ENCODE results near the gene MYL10. TPM values are rescaled to one million over a fixed set of nuclear protein-coding genes. Genes with fewer than 3 reads are reported as not detected.

MYL10 gene
- total RNA-seq, 1 experiment from 2014 or later: 0.30 TPM

- CTCF ChIA-PET: no interaction called here
- no peak for DNase-seq (ENCODE audit: low spot score)
- POLR2A ChIA-PET (ENCODE audit: low non-redundant PET): no interaction called here
- Histone ChIP-seq H3K4me3 (ENCODE audit: low read depth, low read length, poor library complexity, severe bottlenecking) (no peak overlapping the region), H3K27me3 (replicated peaks; ENCODE audit: insufficient read depth, low read depth, low read length, poor library complexity) (no peaks in the 10 kb centered on the region), H3K27ac (ENCODE audit: low read depth, low read length, poor library complexity, severe bottlenecking) (no peak overlapping the region), H3K9me3 (ENCODE audit: low read depth, low read length, poor library complexity, severe bottlenecking) (no peaks in the 10 kb centered on the region), H3K36me3 (ENCODE audit: insufficient read depth, low read length, poor library complexity, severe bottlenecking) (no peaks in the 10 kb centered on the region), H3K4me1 (ENCODE audit: insufficient read depth, low read length, poor library complexity, severe bottlenecking) (peaks cover 11% of the 10 kb centered on the region)
- no TSS peak for BruUV-seq (replicated peaks)
- TF ChIP-seq CTCF (conservative IDR thresholded peaks at IDR 0.05; ENCODE audit: low read depth, low read length): no peak
- no peak for TF ChIP-seq EZH2 (IDR thresholded peaks at IDR 0.05; ENCODE audit: borderline replicate concordance, low read depth, low read length, poor library complexity, severe bottlenecking)
- intact Hi-C loops (cut with micrococcal nuclease; ENCODE audit: unreplicated experiment): no loop called here
Measured at GRCh38 chr7:101591504-101591903, 37.6 kb downstream of the MYL10 start.

GRCh38 chr7:101590663-101591435 lies 38.2 kb downstream of the MYL10 start:
- H3K9me3 ChIP-seq (ENCODE audit: low read depth, low read length, poor library complexity, severe bottlenecking): no peaks in the 10 kb centered on the region
- H3K27me3 ChIP-seq (replicated peaks; ENCODE audit: insufficient read depth, low read depth, low read length, poor library complexity): no peaks in the 10 kb centered on the region
- intact Hi-C loops (cut with micrococcal nuclease; ENCODE audit: unreplicated experiment): no loop called here
- H3K4me1 ChIP-seq (ENCODE audit: insufficient read depth, low read length, poor library complexity, severe bottlenecking): peaks cover 11% of the 10 kb centered on the region
- BruUV-seq (replicated peaks): no TSS peak
- H3K36me3 ChIP-seq (ENCODE audit: insufficient read depth, low read length, poor library complexity, severe bottlenecking): no peaks in the 10 kb centered on the region
- CTCF ChIA-PET: no interaction called here
- POLR2A ChIA-PET (ENCODE audit: low non-redundant PET): no interaction called here
- no peak overlapping the region for H3K27ac ChIP-seq (ENCODE audit: low read depth, low read length, poor library complexity, severe bottlenecking)
- no peak for TF ChIP-seq CTCF (conservative IDR thresholded peaks at IDR 0.05; ENCODE audit: low read depth, low read length)
- H3K4me3 ChIP-seq (ENCODE audit: low read depth, low read length, poor library complexity, severe bottlenecking): no peak overlapping the region
- no peak for DNase-seq (ENCODE audit: low spot score)

DNA sequence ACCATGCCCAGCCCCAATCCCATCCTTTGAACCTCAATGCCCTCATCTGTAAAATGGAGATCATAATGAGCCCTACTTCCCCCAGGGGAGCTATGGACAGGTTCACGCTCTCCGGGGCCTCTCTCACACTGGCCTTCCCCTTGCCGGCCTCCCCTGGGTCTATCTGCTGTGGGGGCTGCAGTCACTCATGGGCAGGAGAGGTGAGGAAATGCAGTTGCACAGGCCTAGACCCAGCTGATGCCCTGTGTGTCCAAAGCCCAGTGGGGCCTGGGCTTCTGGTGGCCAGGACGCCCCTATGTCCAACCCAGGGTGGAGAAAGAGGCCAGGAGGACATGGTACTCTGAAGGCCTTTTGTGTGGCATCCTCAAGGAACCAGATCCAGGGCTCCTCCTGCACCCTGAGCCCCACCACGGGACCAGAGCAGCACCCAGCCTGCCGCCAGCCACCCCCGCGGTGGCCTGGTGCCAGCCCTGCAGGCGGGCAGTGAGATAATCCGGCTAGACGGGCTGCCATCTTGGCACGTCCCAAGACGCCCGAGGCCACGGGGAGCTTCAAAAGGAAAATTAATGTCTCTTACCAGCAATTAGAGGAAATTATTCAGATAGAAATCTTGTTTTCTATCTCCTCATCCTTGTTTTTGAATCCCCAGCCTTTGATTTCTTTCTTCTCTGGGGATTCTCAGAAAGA lies 39.0 kb downstream of the MYL10 start:
- no peaks in the 10 kb centered on the region for H3K27me3 ChIP-seq (replicated peaks; ENCODE audit: insufficient read depth, low read depth, low read length, poor library complexity)
- peak; percentile 68 for DNase-seq (ENCODE audit: low spot score)
- no TSS peak for BruUV-seq (replicated peaks)
- ChIA-PET POLR2A (ENCODE audit: low non-redundant PET) (no interaction called here), CTCF (no interaction called here)
- TF ChIP-seq EZH2 (IDR thresholded peaks at IDR 0.05; ENCODE audit: borderline replicate concordance, low read depth, low read length, poor library complexity, severe bottlenecking) (no peak), CTCF (conservative IDR thresholded peaks at IDR 0.05; ENCODE audit: low read depth, low read length) (no peak)
- H3K4me3 ChIP-seq (ENCODE audit: low read depth, low read length, poor library complexity, severe bottlenecking): no peak overlapping the region
- intact Hi-C loops (cut with micrococcal nuclease; ENCODE audit: unreplicated experiment): no loop called here
- peaks cover 11% of the 10 kb centered on the region for H3K4me1 ChIP-seq (ENCODE audit: insufficient read depth, low read length, poor library complexity, severe bottlenecking)
- no peaks in the 10 kb centered on the region for H3K36me3 ChIP-seq (ENCODE audit: insufficient read depth, low read length, poor library complexity, severe bottlenecking)
- H3K27ac ChIP-seq (ENCODE audit: low read depth, low read length, poor library complexity, severe bottlenecking): no peak overlapping the region
- no peaks in the 10 kb centered on the region for H3K9me3 ChIP-seq (ENCODE audit: low read depth, low read length, poor library complexity, severe bottlenecking)

Data from A673 (cell line).